ENCODE measurements around the gene OVCA2.

The OVCA2 gene

GRCh38 chr17:2058586-2059546 lies 17.0 kb downstream of the OVCA2 start:
- 0 out of 2 replicates have a peak, but pooled peaks cover 9% of the 10 kb centered on the region for H3K36me3 ChIP-seq (ENCODE audit: insufficient read depth, low read depth, low read length)
- no peak overlapping the region for H3K27ac ChIP-seq (ENCODE audit: low read length)
- no peak overlapping the region for H3K9ac ChIP-seq (ENCODE audit: low read depth, low read length)
- H3K4me3 ChIP-seq (ENCODE audit: low read length) = peak overlapping the region; percentile 30; the same call in 1 of the 2 replicates
- H3K27me3 ChIP-seq (ENCODE audit: insufficient read depth, low read length) = peaks cover 63% of the 10 kb centered on the region
- H3K9me3 ChIP-seq (ENCODE audit: insufficient read depth, low read depth, low read length) = no peaks in the 10 kb centered on the region
- H3K4me1 ChIP-seq (ENCODE audit: insufficient read depth, low read length) = peaks cover 13% of the 10 kb centered on the region; the same call in 1 of the 2 replicates

GRCh38 chr17:2059547-2060384 lies 17.9 kb downstream of the OVCA2 start:
- peak overlapping the region; percentile 30; the same call in 1 of the 2 replicates for H3K4me3 ChIP-seq (ENCODE audit: low read length)
- H3K27me3 ChIP-seq (ENCODE audit: insufficient read depth, low read length) = peaks cover 54% of the 10 kb centered on the region
- H3K4me1 ChIP-seq (ENCODE audit: insufficient read depth, low read length) = peaks cover 13% of the 10 kb centered on the region; the same call in 1 of the 2 replicates
- peaks cover 10% of the 10 kb centered on the region; the same call in 1 of the 2 replicates for H3K36me3 ChIP-seq (ENCODE audit: insufficient read depth, low read depth, low read length)
- no peak overlapping the region for H3K9ac ChIP-seq (ENCODE audit: low read depth, low read length)
- H3K9me3 ChIP-seq (ENCODE audit: insufficient read depth, low read depth, low read length) = no peaks in the 10 kb centered on the region
- no peak overlapping the region for H3K27ac ChIP-seq (ENCODE audit: low read length)

GRCh38 chr17:2060385-2060658 lies 18.5 kb downstream of the OVCA2 start:
- Histone ChIP-seq H3K9ac (ENCODE audit: low read depth, low read length) (no peak overlapping the region), H3K4me3 (ENCODE audit: low read length) (no peak overlapping the region), H3K4me1 (ENCODE audit: insufficient read depth, low read length) (peaks cover 13% of the 10 kb centered on the region; the same call in 1 of the 2 replicates), H3K27me3 (ENCODE audit: insufficient read depth, low read length) (peaks cover 49% of the 10 kb centered on the region), H3K27ac (ENCODE audit: low read length) (no peak overlapping the region), H3K9me3 (ENCODE audit: insufficient read depth, low read depth, low read length) (no peaks in the 10 kb centered on the region), H3K36me3 (ENCODE audit: insufficient read depth, low read depth, low read length) (peaks cover 10% of the 10 kb centered on the region; the same call in 1 of the 2 replicates)

GRCh38 chr17:2060681-2061440 lies 19.0 kb downstream of the OVCA2 start:
- H3K9ac ChIP-seq (ENCODE audit: low read depth, low read length) = no peak overlapping the region

GRCh38 chr17:2061441-2061958 lies 19.7 kb downstream of the OVCA2 start:
- Histone ChIP-seq H3K9me3 (ENCODE audit: insufficient read depth, low read depth, low read length) (no peaks in the 10 kb centered on the region), H3K27me3 (ENCODE audit: insufficient read depth, low read length) (peaks cover 37% of the 10 kb centered on the region), H3K4me3 (ENCODE audit: low read length) (no peak overlapping the region), H3K27ac (ENCODE audit: low read length) (no peak overlapping the region), H3K9ac (ENCODE audit: low read depth, low read length) (no peak overlapping the region), H3K36me3 (ENCODE audit: insufficient read depth, low read depth, low read length) (peaks cover 17% of the 10 kb centered on the region; the same call in 1 of the 2 replicates), H3K4me1 (ENCODE audit: insufficient read depth, low read length) (peaks cover 13% of the 10 kb centered on the region; the same call in 1 of the 2 replicates)

More at GRCh38 chr17:2060681-2061440, 19.0 kb downstream of the OVCA2 start:
- Histone ChIP-seq H3K27me3 (ENCODE audit: insufficient read depth, low read length) (peaks cover 44% of the 10 kb centered on the region), H3K9me3 (ENCODE audit: insufficient read depth, low read depth, low read length) (no peaks in the 10 kb centered on the region), H3K4me3 (ENCODE audit: low read length) (no peak overlapping the region), H3K36me3 (ENCODE audit: insufficient read depth, low read depth, low read length) (peaks cover 11% of the 10 kb centered on the region; the same call in 1 of the 2 replicates), H3K27ac (ENCODE audit: low read length) (no peak overlapping the region), H3K4me1 (ENCODE audit: insufficient read depth, low read length) (peaks cover 13% of the 10 kb centered on the region; the same call in 1 of the 2 replicates)

- H3K9me3 ChIP-seq (ENCODE audit: insufficient read depth, low read depth, low read length) = no peaks in the 10 kb centered on the region
- peaks cover 17% of the 10 kb centered on the region; the same call in 1 of the 2 replicates for H3K36me3 ChIP-seq (ENCODE audit: insufficient read depth, low read depth, low read length)
- peaks cover 33% of the 10 kb centered on the region for H3K27me3 ChIP-seq (ENCODE audit: insufficient read depth, low read length)
- 0 out of 2 replicates have a peak overlapping the region, but pooled peaks have one; percentile 11 for H3K4me3 ChIP-seq (ENCODE audit: low read length)
- no peak overlapping the region for H3K27ac ChIP-seq (ENCODE audit: low read length)
- H3K9ac ChIP-seq (ENCODE audit: low read depth, low read length) = peak overlapping the region; percentile 39; the same call in 1 of the 2 replicates
- peaks cover 13% of the 10 kb centered on the region; the same call in 1 of the 2 replicates for H3K4me1 ChIP-seq (ENCODE audit: insufficient read depth, low read length)
Measured at GRCh38 chr17:2062571-2063183, 20.9 kb downstream of the OVCA2 start.

GRCh38 chr17:2063261-2064146 lies 21.7 kb downstream of the OVCA2 start:
- H3K9ac ChIP-seq (ENCODE audit: low read depth, low read length) = peak overlapping the region; percentile 39; the same call in 1 of the 2 replicates
- no peak overlapping the region for H3K27ac ChIP-seq (ENCODE audit: low read length)
- peaks cover 18% of the 10 kb centered on the region; the same call in 1 of the 2 replicates for H3K36me3 ChIP-seq (ENCODE audit: insufficient read depth, low read depth, low read length)
- no peak overlapping the region for H3K4me3 ChIP-seq (ENCODE audit: low read length)
- peaks cover 25% of the 10 kb centered on the region for H3K27me3 ChIP-seq (ENCODE audit: insufficient read depth, low read length)
- H3K9me3 ChIP-seq (ENCODE audit: insufficient read depth, low read depth, low read length) = no peaks in the 10 kb centered on the region
- peaks cover 13% of the 10 kb centered on the region; the same call in 1 of the 2 replicates for H3K4me1 ChIP-seq (ENCODE audit: insufficient read depth, low read length)

GRCh38 chr17:2064147-2064489 lies 22.3 kb downstream of the OVCA2 start:
- H3K9me3 ChIP-seq (ENCODE audit: insufficient read depth, low read depth, low read length) = no peaks in the 10 kb centered on the region
- peaks cover 18% of the 10 kb centered on the region for H3K27me3 ChIP-seq (ENCODE audit: insufficient read depth, low read length)
- H3K9ac ChIP-seq (ENCODE audit: low read depth, low read length) = no peak overlapping the region
- H3K4me3 ChIP-seq (ENCODE audit: low read length) = no peak overlapping the region
- no peak overlapping the region for H3K27ac ChIP-seq (ENCODE audit: low read length)
- peaks cover 22% of the 10 kb centered on the region; the same call in 1 of the 2 replicates for H3K36me3 ChIP-seq (ENCODE audit: insufficient read depth, low read depth, low read length)
- peaks cover 13% of the 10 kb centered on the region; the same call in 1 of the 2 replicates for H3K4me1 ChIP-seq (ENCODE audit: insufficient read depth, low read length)

GRCh38 chr17:2064520-2064971 lies 22.7 kb downstream of the OVCA2 start:
- H3K9me3 ChIP-seq (ENCODE audit: insufficient read depth, low read depth, low read length) = no peaks in the 10 kb centered on the region
- no peak overlapping the region for H3K9ac ChIP-seq (ENCODE audit: low read depth, low read length)
- no peak overlapping the region for H3K4me3 ChIP-seq (ENCODE audit: low read length)
- peaks cover 14% of the 10 kb centered on the region for H3K27me3 ChIP-seq (ENCODE audit: insufficient read depth, low read length)
- H3K4me1 ChIP-seq (ENCODE audit: insufficient read depth, low read length) = peaks cover 13% of the 10 kb centered on the region; the same call in 1 of the 2 replicates
- H3K36me3 ChIP-seq (ENCODE audit: insufficient read depth, low read depth, low read length) = peaks cover 22% of the 10 kb centered on the region; the same call in 1 of the 2 replicates
- no peak overlapping the region for H3K27ac ChIP-seq (ENCODE audit: low read length)

Measured in iPS-20b (cell line).